GM12873 (cell line): Measurements from ENCODE around the gene BTBD17.

ENCODE experiments used
- CTCF ChIP-seq: IDR thresholded peaks from 2 replicates; pipeline ENCODE4 v1.5.1; 2012; ENCODE audit warnings: low read depth, mild to moderate bottlenecking, moderate library complexity, low read length, control low read depth; ENCODE audit not compliant: insufficient read depth; ENCODE audit errors: missing control alignments

The BTBD17 gene

DNA sequence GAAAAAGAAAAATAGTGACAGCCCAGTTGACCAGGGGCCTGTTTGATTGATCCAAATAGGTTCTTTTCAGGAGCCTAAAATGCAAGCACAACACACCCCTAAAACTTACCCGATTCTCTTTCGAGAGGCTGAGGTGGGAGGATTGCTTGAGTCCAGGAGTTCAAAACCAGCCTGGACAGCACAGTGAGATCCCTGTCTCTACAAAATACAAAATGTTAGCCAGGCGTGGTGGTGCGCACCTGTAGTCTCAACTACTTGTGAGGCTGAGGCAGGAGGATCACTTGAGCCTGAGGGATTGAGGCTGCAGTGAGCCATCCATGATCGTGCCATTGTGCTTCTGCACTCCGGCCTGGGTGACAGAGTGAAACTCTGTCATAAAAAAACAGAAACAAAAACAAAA is 37.1 kb downstream of the BTBD17 start:
- no peak for TF ChIP-seq CTCF

DNA sequence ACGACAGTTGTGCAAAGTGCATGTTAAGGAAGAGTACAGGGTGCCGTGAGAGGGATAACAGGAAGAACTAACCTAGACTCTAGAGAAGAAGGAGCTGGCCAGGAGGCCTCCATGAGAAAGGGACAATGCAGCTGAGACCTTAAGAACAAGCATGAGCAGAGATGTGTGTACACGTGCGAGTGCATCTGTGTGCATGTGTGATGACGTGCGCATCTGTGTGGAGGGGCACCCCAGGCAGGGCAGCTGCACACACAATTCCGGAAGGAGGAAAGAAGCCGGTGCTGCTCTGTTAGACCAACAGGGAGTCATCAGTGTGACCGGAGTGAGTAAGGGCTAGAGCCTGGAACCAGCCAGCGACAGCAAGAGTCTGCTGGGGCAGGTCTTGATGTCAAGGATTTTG is 43.3 kb downstream of the BTBD17 start:
- no peak for TF ChIP-seq CTCF

GRCh38 chr17:74317071-74317470 is 44.6 kb downstream of the BTBD17 start:
- no peak for TF ChIP-seq CTCF

GRCh38 chr17:74316220-74316619 is 45.4 kb downstream of the BTBD17 start:
- no peak for TF ChIP-seq CTCF

DNA sequence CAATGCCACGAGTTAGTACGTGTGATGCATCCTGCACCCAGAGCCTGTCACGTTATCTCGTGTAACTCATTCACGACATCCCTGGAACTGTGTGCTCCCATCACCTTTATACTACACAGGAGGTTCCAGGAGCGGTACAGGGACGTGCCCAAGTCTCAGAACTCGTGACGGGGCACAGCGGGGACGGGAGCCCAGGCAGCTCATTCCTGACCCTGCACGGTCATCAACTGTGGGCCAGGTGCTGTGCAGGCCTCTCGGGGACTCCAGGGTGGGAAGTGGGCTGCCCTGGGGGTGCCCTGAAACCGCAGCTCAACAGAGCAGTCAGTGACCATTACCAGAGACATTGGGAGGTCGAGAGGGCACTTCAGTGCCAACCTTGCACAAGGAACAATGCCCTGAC is 46.8 kb downstream of the BTBD17 start:
- no peak for TF ChIP-seq CTCF

- TF ChIP-seq CTCF, result no peak
These were observed 51.8 kb downstream of the BTBD17 start for GRCh38 chr17:74309902-74310301.

GRCh38 chr17:74307984-74308773 is 53.5 kb downstream of the BTBD17 start:
- no peak for TF ChIP-seq CTCF
